Lower lobe of right lung (tissue), 2 donors: Measurements from ENCODE around the gene RAD54L. TPM values are rescaled to one million over a fixed set of nuclear protein-coding genes. Genes with fewer than 3 reads are reported as not detected.

Experiments
- ATAC-seq, 2 donors: fragments of 200-7000 bp; cut with Tn5 transposase; one replicate each; pipeline ENCODE4 v1.9.1; 2020 to 2022; ENCODE audit warnings: mild to moderate bottlenecking in 2 of 2, moderate library complexity in 2 of 2
- DNase-seq: peaks from one replicate; pipeline ENCODE4 v3.0.0-alpha.2; 2020
- H3K27ac ChIP-seq: fragments of 200-600 bp; one replicate; pipeline ENCODE4 v1.8.0; 2022
- H3K27me3 ChIP-seq: fragments of 200-600 bp; one replicate; pipeline ENCODE4 v1.8.0; 2022; ENCODE audit warnings: low read depth
- H3K36me3 ChIP-seq: fragments of 200-600 bp; one replicate; pipeline ENCODE4 v1.8.0; 2022; ENCODE audit warnings: mild to moderate bottlenecking
- H3K4me1 ChIP-seq: fragments of 200-600 bp; one replicate; pipeline ENCODE4 v1.8.0; 2022
- H3K4me3 ChIP-seq: fragments of 200-600 bp; one replicate; pipeline ENCODE4 v1.8.0; 2022; ENCODE audit warnings: mild to moderate bottlenecking
- H3K9me3 ChIP-seq: fragments of 200-600 bp; one replicate; pipeline ENCODE4 v1.8.0; 2022
- intact Hi-C: fragments of 100-400 bp; cut with DNase I; formaldehyde crosslinking; loops from one replicate; pipeline ENCODE4 v1.11.0; 2022
- total RNA-seq: library from RNA; stranded (reverse); fragmentation: NEBNext Ultra II Directional; extraction: Animal tissue kit (Norgen Biotek cat#: 25700); gene quantifications from one replicate; pipeline ENCODE4 v1.2.1, GENCODE V29; 2021
- TF ChIP-seq, protein P1 (sequence below): fragments of 200-600 bp; IDR thresholded peaks from one replicate; pipeline ENCODE4 v1.8.0; 2022; ENCODE audit warnings: antibody characterized with exemption, mild to moderate bottlenecking
- donor health status: DM: no; HTN: yes; CAD: no; lungs with severe emphysema.

RAD54L gene
- total RNA-seq, 1 donor from 2014 or later, result 1.7 TPM

GRCh38 chr1:46275030-46275337, 27.4 kb downstream of the RAD54L start:
- Histone ChIP-seq H3K4me3 (no peak overlapping the region), H3K9me3 (no peaks in the 10 kb centered on the region), H3K4me1 (no peaks in the 10 kb centered on the region), H3K27ac (no peak overlapping the region), H3K27me3 (no peaks in the 10 kb centered on the region), H3K36me3 (peaks cover 28% of the 10 kb centered on the region)
- DNase-seq, result no peak
- TF ChIP-seq, protein P1, sequence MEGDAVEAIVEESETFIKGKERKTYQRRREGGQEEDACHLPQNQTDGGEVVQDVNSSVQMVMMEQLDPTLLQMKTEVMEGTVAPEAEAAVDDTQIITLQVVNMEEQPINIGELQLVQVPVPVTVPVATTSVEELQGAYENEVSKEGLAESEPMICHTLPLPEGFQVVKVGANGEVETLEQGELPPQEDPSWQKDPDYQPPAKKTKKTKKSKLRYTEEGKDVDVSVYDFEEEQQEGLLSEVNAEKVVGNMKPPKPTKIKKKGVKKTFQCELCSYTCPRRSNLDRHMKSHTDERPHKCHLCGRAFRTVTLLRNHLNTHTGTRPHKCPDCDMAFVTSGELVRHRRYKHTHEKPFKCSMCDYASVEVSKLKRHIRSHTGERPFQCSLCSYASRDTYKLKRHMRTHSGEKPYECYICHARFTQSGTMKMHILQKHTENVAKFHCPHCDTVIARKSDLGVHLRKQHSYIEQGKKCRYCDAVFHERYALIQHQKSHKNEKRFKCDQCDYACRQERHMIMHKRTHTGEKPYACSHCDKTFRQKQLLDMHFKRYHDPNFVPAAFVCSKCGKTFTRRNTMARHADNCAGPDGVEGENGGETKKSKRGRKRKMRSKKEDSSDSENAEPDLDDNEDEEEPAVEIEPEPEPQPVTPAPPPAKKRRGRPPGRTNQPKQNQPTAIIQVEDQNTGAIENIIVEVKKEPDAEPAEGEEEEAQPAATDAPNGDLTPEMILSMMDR, result no peak
- intact Hi-C loops, result no loop called here
- ATAC-seq, result no peak

DNA sequence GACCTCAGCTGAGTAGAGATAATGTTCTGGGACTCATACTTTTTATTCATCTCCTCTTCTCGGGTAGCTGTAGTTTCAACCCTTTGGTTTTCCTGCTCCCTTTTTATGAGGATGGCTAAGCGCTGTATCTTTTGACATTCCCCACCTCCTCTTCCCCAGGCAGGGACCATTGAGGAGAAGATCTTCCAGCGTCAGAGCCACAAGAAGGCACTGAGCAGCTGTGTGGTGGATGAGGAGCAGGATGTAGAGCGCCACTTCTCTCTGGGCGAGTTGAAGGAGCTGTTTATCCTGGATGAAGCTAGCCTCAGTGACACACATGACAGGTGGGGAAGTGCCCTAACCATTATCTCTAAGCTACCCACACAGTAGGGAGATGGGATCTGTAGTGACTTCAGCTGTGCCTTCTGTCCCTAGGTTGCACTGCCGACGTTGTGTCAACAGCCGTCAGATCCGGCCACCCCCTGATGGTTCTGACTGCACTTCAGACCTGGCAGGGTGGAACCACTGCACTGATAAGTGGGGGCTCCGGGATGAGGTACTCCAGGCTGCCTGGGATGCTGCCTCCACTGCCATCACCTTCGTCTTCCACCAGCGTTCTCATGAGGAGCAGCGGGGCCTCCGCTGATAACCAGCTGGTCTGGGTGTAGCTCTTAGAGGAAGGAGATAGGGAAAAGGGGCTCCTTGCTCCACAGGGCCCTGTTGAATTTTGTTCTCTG, 30.3 kb downstream of the RAD54L start:
- Histone ChIP-seq H3K36me3 (peaks cover 53% of the 10 kb centered on the region), H3K4me3 (no peak overlapping the region), H3K27ac (no peak overlapping the region), H3K9me3 (no peaks in the 10 kb centered on the region), H3K27me3 (no peaks in the 10 kb centered on the region), H3K4me1 (no peaks in the 10 kb centered on the region)
- TF ChIP-seq, protein P1, result no peak
- no peak for DNase-seq
- intact Hi-C loops, result no loop called here
- ATAC-seq, result no peak

DNA sequence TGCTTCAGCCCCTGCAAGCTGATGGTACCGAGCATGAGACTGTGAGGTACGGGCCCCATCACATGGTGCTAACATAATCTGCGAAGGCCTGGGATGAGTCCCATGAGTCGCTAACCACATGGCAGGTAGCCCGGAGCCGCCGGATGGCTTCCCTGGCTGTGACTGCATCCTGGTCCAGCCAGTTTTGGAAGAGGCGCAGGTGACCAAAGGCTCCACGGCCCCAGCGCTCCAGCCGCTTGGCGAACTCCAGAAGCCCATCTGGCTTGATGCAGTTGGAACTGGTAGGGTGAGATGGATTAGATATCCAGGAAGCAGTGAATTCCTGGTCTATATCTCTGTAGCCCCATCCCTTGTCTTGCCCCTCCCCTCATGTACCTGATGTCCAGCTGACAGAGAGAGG, 31.2 kb downstream of the RAD54L start:
- H3K27ac ChIP-seq, result no peak overlapping the region
- ATAC-seq (no peak), DNase-seq (no peak)
- H3K27me3 ChIP-seq, result no peaks in the 10 kb centered on the region
- no peak overlapping the region for H3K4me3 ChIP-seq
- no peaks in the 10 kb centered on the region for H3K4me1 ChIP-seq
- TF ChIP-seq, protein P1, result no peak
- no peaks in the 10 kb centered on the region for H3K9me3 ChIP-seq
- intact Hi-C loops, result no loop called here
- peaks cover 63% of the 10 kb centered on the region for H3K36me3 ChIP-seq

DNA sequence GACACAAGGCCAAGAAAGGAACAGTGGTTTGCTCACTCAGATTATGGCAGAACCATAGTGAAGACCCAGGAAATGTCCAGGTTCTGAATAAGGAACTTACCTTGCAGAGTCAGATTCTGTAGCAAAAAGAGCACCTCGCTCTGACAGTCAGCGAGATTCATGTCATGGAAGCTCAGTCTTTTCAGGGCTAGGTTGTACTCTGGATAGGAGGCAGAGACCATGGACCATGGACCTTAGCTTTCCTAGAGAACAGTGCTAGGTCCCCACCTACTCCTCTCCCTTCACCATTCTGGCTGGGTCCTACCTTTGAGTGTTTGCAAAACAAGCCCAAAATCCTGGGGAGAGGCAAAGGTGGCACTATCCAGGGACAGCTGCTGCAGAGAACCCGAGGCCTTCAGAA, 32.5 kb downstream of the RAD54L start:
- Histone ChIP-seq H3K4me1 (no peaks in the 10 kb centered on the region), H3K27me3 (no peaks in the 10 kb centered on the region), H3K27ac (no peak overlapping the region), H3K4me3 (no peak overlapping the region), H3K36me3 (peaks cover 76% of the 10 kb centered on the region), H3K9me3 (no peaks in the 10 kb centered on the region)
- intact Hi-C loops, result no loop called here
- DNase-seq (no peak), ATAC-seq (no peak)
- TF ChIP-seq, protein P1, result no peak

GRCh38 chr1:46281021-46281420, 33.5 kb downstream of the RAD54L start:
- no peak overlapping the region for H3K27ac ChIP-seq
- no peaks in the 10 kb centered on the region for H3K27me3 ChIP-seq
- TF ChIP-seq, protein P1, result no peak
- intact Hi-C loops, result no loop called here
- no peaks in the 10 kb centered on the region for H3K4me1 ChIP-seq
- no peaks in the 10 kb centered on the region for H3K9me3 ChIP-seq
- no peak for DNase-seq
- no peak for ATAC-seq
- H3K36me3 ChIP-seq, result peaks cover 85% of the 10 kb centered on the region
- no peak overlapping the region for H3K4me3 ChIP-seq

DNA sequence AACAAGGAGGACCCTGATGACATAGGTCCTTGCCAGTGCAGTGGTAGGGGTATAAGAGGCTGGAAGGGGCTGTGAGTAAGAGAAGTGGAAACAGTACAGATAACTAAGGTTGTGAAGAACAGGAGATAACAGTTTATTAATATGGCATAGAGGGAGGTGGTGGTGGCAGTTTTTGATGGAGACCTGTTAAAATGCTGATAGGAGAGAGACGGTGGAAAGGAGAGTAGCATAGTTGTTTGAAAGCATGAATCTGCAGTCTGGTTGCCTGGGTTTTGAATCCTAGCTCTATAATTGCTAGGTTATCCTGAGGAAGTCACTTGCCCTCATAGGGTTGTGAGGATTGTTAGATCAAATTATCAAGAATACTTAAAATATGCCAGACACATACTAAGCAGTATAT, 36.5 kb downstream of the RAD54L start:
- Histone ChIP-seq H3K4me1 (peaks cover 12% of the 10 kb centered on the region), H3K27me3 (no peaks in the 10 kb centered on the region), H3K9me3 (no peaks in the 10 kb centered on the region), H3K27ac (no peak overlapping the region), H3K4me3 (no peak overlapping the region), H3K36me3 (peaks cover 82% of the 10 kb centered on the region)
- ATAC-seq (no peak), DNase-seq (no peak)
- intact Hi-C loops, result no loop called here
- TF ChIP-seq, protein P1, result no peak
